Measurements from ENCODE around the gene ARHGEF11. TPM values are rescaled to one million over a fixed set of nuclear protein-coding genes. Genes with fewer than 3 reads are reported as not detected.
A peak's percentile ranks its signal among the peaks of the same experiment; 100 is the strongest.

The ARHGEF11 gene
- total and polyA plus RNA-seq, 2 donors (not counting 1 experiment from before 2014, with no cell fraction given), result 1.0 to 4.6 TPM

DNA sequence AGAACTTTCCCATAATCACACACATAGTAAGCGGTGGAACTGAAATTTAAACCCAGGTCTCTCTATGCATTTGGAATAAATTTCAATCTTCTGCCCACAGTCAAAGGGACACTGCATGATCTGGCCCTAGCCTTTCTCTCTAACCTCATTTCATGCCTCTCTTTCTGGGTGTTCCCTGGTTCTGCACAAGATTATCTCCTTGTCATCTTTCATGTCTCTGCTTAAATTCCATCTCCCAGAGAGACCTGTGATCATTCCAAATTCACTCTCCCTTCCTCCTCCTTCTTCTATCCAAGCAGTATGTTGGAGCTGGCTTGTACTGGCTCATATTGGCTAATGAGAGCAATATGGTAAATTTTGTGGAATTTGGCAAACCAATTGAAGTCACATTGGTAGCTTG, 31.9 kb upstream of the ARHGEF11 start:
- Histone ChIP-seq H3K27me3 (replicated peaks in 1 of 4; ENCODE audit: control extremely low read depth in 1 of 4, control insufficient read depth in 3 of 4, insufficient read depth in 4 of 4, low read length in 3 of 4) (peaks cover 0 to 17% (median 4%) of the 10 kb centered on the region in 4 experiments), H3K36me3 (replicated peaks in 1 of 2; ENCODE audit: control extremely low read depth in 1 of 2, control insufficient read depth in 1 of 2, extremely low read depth in 1 of 2, insufficient read depth in 2 of 2, low read length in 1 of 2) (no peaks in the 10 kb centered on the region), H3K79me2 (ENCODE audit: control insufficient read depth, insufficient read depth, low read length) (no peaks in the 10 kb centered on the region), H3K4me2 (replicated peaks; ENCODE audit: low read depth, low read length, poor library complexity, severe bottlenecking) (no peak overlapping the region), H2AFZ (ENCODE audit: insufficient read depth, low read depth, low read length, poor library complexity, severe bottlenecking) (no peak overlapping the region), H3K9me3 (ENCODE audit: control extremely low read depth in 1 of 3, control insufficient read depth in 2 of 3, insufficient read depth in 1 of 3, low read length in 2 of 3) (no peaks in the 10 kb centered on the region), H3K4me3 (ENCODE audit: control extremely low read depth in 1 of 5, extremely low read depth in 1 of 5, insufficient read depth in 1 of 5, low read depth in 2 of 5, low read length in 4 of 5) (no peak overlapping the region), H3K27ac (ENCODE audit: low read length in 2 of 2) (no peak overlapping the region), H4K20me1 (ENCODE audit: control insufficient read depth, insufficient read depth, low read length, poor library complexity, severe bottlenecking) (no peaks in the 10 kb centered on the region), H3K9ac (ENCODE audit: low read length) (no peak overlapping the region), H3K4me1 (ENCODE audit: control insufficient read depth in 2 of 2, insufficient read depth in 2 of 2, low read length in 2 of 2) (peaks cover 0 to 4% of the 10 kb centered on the region in 2 donors)
- DNase-seq (no peak), ATAC-seq (ENCODE audit: low read depth) (no peak)
- H3K4me3 Mint-ChIP-seq, result no peak overlapping the region
- H3K9me3 Mint-ChIP-seq (ENCODE audit: insufficient read depth), result no peaks in the 10 kb centered on the region
- H3K27ac Mint-ChIP-seq, result no peak overlapping the region
- CTCF ChIA-PET, result interaction anchor here (1.6 kb wide), 1 partner anchor 79 kb away, joined by 4 read pairs; no protein-coding TSS in a partner anchor
- intact Hi-C loops (cut with micrococcal nuclease), result no loop called here
- TF ChIP-seq EZH2 (IDR thresholded peaks at IDR 0.05; ENCODE audit: borderline replicate concordance, insufficient read depth, low read depth, low read length, poor library complexity, severe bottlenecking), result no peak
- TF ChIP-seq, protein P1, sequence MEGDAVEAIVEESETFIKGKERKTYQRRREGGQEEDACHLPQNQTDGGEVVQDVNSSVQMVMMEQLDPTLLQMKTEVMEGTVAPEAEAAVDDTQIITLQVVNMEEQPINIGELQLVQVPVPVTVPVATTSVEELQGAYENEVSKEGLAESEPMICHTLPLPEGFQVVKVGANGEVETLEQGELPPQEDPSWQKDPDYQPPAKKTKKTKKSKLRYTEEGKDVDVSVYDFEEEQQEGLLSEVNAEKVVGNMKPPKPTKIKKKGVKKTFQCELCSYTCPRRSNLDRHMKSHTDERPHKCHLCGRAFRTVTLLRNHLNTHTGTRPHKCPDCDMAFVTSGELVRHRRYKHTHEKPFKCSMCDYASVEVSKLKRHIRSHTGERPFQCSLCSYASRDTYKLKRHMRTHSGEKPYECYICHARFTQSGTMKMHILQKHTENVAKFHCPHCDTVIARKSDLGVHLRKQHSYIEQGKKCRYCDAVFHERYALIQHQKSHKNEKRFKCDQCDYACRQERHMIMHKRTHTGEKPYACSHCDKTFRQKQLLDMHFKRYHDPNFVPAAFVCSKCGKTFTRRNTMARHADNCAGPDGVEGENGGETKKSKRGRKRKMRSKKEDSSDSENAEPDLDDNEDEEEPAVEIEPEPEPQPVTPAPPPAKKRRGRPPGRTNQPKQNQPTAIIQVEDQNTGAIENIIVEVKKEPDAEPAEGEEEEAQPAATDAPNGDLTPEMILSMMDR (IDR thresholded peaks at IDR 0.05), result no peak
- peaks cover 3% of the 10 kb centered on the region for H3K4me1 Mint-ChIP-seq
- POLR2A ChIA-PET, result no interaction called here
- H3K27me3 Mint-ChIP-seq, result peaks cover 37% of the 10 kb centered on the region
- WGBS (ENCODE audit: insufficient coverage), result 100% methylated on average over 1 of the region's 1 CpG

DNA sequence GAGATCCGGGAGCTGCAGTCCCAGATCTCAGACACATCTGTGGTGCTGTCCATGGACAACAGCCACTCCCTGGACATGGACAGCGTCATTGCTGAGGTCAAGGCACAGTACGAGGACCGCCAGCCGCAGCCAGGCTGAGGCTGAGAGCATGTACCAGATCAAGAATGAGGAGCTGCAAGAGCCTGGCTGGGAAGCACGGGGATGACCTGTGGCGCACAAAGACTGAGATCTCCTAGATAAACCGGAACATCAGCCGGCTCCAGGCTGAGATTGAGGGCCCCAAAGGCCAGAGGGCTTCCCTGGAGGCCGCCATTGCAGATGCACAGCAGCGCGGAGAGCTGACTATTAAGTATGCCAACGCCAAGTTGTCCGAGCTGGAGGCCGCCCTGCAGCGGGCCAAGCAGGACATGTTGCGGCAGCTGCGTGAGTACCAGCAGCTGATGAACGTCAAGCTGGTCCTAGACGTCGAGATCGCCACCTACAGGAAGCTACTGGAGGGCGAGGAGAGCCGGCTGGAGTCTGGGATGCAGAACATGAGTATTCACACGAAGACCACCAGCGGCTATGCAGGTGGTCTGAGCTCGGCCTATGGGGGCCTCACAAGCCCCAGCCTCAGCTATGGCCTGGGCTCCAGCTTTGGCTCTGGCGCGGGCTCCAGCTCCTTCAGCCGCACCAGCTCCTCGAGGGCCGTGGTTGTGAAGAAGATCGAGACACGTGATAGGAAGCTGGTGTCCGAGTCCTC, 28.6 kb upstream of the ARHGEF11 start:
- ChIA-PET POLR2A (no interaction called here), CTCF (interaction anchor here (1.0 to 1.2 kb wide), 3 partner anchors 73 to 184 kb away, joined by 3 read pairs; no protein-coding TSS in a partner anchor)
- H3K4me1 ChIP-seq (ENCODE audit: control insufficient read depth in 2 of 2, insufficient read depth in 2 of 2, low read length in 2 of 2), result peaks cover 0 to 4% of the 10 kb centered on the region in 2 donors
- DNase-seq (peak; percentile 36), ATAC-seq (ENCODE audit: low read depth) (no peak)
- Mint-ChIP-seq H3K27ac (no peak overlapping the region), H3K9me3 (ENCODE audit: insufficient read depth) (no peaks in the 10 kb centered on the region), H3K27me3 (peaks cover 31% of the 10 kb centered on the region), H3K4me1 (peaks cover 3% of the 10 kb centered on the region), H3K4me3 (no peak overlapping the region)
- TF ChIP-seq, protein P1 (IDR thresholded peaks at IDR 0.05), result no peak
- TF ChIP-seq EZH2 (IDR thresholded peaks at IDR 0.05; ENCODE audit: borderline replicate concordance, insufficient read depth, low read depth, low read length, poor library complexity, severe bottlenecking), result no peak
- no peaks in the 10 kb centered on the region for H3K9me3 ChIP-seq (ENCODE audit: control extremely low read depth in 1 of 3, control insufficient read depth in 2 of 3, insufficient read depth in 1 of 3, low read length in 2 of 3)
- no peak overlapping the region for H3K27ac ChIP-seq (ENCODE audit: low read length in 2 of 2)
- H3K79me2 ChIP-seq (ENCODE audit: control insufficient read depth, insufficient read depth, low read length), result no peaks in the 10 kb centered on the region
- H2AFZ ChIP-seq (ENCODE audit: insufficient read depth, low read depth, low read length, poor library complexity, severe bottlenecking), result peak overlapping the region; percentile 33
- no peaks in the 10 kb centered on the region for H3K36me3 ChIP-seq (replicated peaks in 1 of 2; ENCODE audit: control extremely low read depth in 1 of 2, control insufficient read depth in 1 of 2, extremely low read depth in 1 of 2, insufficient read depth in 2 of 2, low read length in 1 of 2)
- peaks cover 0 to 23% (median 7%) of the 10 kb centered on the region in 4 experiments for H3K27me3 ChIP-seq (replicated peaks in 1 of 4; ENCODE audit: control extremely low read depth in 1 of 4, control insufficient read depth in 3 of 4, insufficient read depth in 4 of 4, low read length in 3 of 4)
- 35% methylated on average over 35 of the region's 35 CpGs for WGBS (ENCODE audit: insufficient coverage)
- H3K9ac ChIP-seq (ENCODE audit: low read length), result no peak overlapping the region
- intact Hi-C loops (cut with micrococcal nuclease), result no loop called here
- no peaks in the 10 kb centered on the region for H4K20me1 ChIP-seq (ENCODE audit: control insufficient read depth, insufficient read depth, low read length, poor library complexity, severe bottlenecking)
- no peak overlapping the region for H3K4me3 ChIP-seq (ENCODE audit: control extremely low read depth in 1 of 5, extremely low read depth in 1 of 5, insufficient read depth in 1 of 5, low read depth in 2 of 5, low read length in 4 of 5)
- no peak overlapping the region for H3K4me2 ChIP-seq (replicated peaks; ENCODE audit: low read depth, low read length, poor library complexity, severe bottlenecking)

Measured in B cell (primary cell).